GM21737 (cell line): ENCODE results near the gene ATXN1.
"Not testable (repeated sequence)": the region's sequence is repeated elsewhere in the genome, so short reads cannot be mapped to it uniquely, and the experiment has no call there.

Source experiments
- ATAC-seq: cut with Tn5 transposase; IDR thresholded peaks from one replicate; pipeline ENCODE4 v1.9.1; 2021; ENCODE audit warnings: mild to moderate bottlenecking, moderate library complexity; ENCODE audit not compliant: unreplicated experiment

The ATXN1 gene

DNA sequence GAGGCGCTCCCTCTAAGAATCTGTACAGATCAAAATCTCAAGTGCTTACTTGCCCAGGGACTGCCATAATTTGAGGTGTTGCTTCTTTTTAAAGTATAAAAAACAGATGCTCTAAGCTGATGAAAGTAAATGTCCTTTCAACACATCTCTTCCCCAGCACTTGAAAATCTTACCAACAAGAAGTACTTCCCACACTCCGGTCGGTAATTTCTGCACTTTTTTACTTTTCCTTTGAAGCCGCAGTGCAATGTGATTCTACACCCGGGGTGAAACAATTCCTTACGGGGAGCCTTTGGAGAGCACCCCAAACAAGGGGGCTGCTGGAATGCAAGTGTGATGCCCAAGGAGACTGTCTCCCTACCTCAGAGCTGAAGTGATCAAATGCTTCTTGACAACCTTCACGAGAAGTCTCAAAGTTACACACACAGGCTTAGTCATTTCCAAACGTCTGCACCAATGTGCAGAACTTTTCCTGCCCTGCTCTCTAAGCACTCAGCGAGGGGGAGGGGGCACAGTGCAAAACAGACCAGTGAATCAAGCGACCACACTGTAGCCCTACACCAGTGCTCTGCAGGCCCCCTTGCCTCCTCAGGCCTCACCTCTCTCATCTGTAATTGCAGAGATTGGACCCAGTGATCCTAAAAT, 56.7 kb downstream of the ATXN1 start:
- no peak for ATAC-seq

DNA sequence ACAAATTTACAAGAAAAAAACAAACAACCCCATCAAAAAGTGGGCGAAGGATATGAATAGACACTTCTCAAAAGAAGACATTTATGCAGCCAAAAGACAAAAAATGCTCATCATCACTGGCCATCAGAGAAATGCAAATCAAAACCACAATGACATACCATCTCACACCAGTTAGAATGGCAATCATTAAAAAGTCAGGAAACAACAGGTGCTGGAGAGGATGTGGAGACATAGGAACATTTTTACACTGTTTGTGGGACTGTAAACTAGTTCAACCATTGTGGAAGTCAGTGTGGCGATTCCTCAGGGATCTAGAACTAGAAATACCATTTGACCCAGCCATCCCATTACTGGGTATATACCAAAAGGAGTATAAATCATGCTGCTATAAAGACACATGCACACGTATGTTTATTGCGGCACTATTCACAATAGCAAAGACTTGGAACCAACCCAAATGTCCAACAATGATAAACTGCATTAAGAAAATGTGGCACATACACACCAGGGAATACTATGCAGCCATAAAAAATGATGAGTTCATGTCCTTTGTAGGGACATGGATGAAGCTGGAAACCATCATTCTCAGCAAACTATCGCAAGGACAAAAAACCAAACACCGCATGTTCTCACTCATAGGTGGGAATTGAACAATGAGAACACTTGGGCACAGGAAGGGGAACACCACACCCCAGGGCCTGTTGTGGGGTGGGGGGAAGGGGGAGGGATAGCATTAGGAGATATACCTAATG, 58.5 kb downstream of the ATXN1 start:
- not testable (repeated sequence) for ATAC-seq

DNA sequence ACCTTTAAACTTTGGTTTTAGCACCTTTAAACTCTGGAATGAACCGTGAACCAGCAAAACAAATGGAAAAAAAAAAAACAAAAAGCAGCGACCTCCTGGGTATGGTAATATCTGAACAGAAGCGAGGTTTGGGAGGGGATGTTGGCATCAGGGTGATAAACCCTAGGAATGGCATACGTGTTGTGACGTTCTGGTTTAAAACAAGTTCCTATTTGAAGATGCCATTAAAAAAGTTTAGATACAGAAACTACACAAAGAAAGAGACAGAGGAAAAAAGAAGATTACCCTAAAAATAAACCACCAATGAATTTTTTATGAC, 60.4 kb downstream of the ATXN1 start:
- ATAC-seq, result no peak

GRCh38 chr6:16700202-16700915, 60.9 kb downstream of the ATXN1 start:
- no peak for ATAC-seq

- ATAC-seq, result no peak
Measured at GRCh38 chr6:16698997-16699868, 62.0 kb downstream of the ATXN1 start.

- ATAC-seq, result no peak
Measured at GRCh38 chr6:16698162-16698533, 63.1 kb downstream of the ATXN1 start.

- no peak for ATAC-seq
Measured at GRCh38 chr6:16697437-16698161, 63.7 kb downstream of the ATXN1 start.

DNA sequence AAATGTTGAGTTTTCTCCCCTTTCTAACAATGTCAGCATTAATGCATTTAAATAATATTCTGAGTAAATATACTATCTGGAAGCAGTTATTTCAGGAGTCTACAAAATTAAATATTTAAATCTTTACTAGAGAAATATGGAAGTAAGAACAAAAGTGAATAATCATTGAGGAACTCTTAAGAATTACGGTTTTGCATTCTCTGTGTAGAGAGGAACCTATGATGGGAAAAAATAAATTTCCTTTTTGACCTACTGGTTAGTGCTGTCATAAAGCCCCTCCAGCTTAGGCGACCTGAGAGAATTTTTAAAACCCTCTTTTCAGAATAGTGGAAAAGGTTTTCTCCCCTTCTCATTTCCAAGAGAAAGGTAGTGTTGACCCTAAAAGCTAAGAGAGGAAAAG, 64.8 kb downstream of the ATXN1 start:
- ATAC-seq, result no peak

GRCh38 chr6:16694781-16695578, 66.3 kb downstream of the ATXN1 start:
- ATAC-seq, result no peak

- no peak for ATAC-seq
Measured at GRCh38 chr6:16691324-16691723, 69.9 kb downstream of the ATXN1 start.

GRCh38 chr6:16690608-16691142, 70.6 kb downstream of the ATXN1 start:
- peak; percentile 72 for ATAC-seq

- ATAC-seq, result no peak
Measured at GRCh38 chr6:16689788-16690607, 71.3 kb downstream of the ATXN1 start.

DNA sequence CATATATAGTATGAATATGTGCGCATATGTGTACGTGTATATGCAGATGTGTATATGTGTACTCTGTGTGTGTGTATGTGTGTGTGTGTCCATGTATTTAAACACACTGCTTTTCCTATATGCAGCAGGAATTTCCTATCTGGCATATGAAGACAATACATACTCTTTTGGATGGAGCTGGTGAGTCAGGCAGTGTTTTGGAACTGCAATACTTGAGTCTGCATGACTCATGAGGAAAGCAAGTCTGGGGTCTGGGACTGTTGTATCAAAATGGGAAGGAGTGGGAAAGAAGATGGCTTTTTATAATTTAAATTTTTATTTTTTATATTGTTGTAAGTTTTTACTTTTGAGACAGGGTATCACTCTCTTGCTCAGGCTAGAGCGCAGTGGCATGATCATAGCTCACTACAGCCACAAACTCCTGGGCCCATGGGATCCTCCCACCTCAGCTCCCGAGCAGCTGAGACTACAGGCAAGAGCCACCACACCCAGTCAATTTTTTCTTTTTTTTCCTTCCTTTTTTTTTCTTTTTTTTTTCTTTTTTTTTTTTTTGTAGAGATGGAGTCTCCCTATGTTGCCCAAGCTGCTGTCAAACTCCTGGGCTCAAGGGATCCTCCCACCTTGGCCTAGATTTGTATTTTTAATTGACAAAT, 72.2 kb downstream of the ATXN1 start:
- no peak for ATAC-seq

- no peak for ATAC-seq
Measured at GRCh38 chr6:16688436-16688835, 72.8 kb downstream of the ATXN1 start.

DNA sequence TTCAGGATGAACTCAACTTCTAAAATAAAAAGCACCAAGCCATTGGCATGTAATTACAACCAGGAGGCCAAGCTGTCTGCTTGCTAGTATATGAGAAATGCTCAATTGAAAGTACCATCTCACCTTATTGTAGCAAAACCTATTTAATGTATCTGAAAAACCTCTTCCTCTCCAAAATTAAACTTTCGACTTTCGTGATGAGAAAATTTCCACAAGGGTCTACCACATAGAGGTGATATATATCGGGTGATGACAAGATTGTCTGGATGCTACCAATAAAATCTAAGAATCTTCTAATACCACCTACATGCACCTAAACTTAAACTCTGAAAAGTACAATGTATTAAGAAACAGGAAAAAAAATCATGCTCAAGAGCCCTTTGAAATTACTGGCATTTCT, 74.2 kb downstream of the ATXN1 start:
- no peak for ATAC-seq

GRCh38 chr6:16684896-16685554, 76.2 kb downstream of the ATXN1 start:
- ATAC-seq, result peak; percentile 65

- no peak for ATAC-seq
Measured at GRCh38 chr6:16684195-16684689, 77.0 kb downstream of the ATXN1 start.
